ENCODE data around the gene MMP7.
A peak's percentile ranks its signal among the peaks of the same experiment; 100 is the strongest.

The MMP7 gene

DNA sequence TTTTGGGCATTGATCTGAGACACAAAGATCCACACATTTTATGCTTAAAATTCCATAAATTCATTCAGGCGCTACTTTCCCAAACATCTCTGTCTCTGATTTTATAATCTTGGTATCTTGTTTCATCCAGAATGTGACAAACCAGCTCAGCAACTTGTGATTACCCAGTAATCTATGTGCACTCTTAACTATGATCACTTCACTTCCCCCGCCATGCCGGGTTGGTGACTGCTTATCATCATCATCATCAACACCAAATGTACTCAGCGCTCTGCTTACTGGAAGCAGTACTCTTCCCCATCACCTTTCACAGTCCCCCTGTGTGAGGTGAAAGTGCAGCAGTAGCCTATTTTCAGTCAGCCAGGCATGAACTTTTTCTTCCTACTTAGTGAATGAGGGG lies 15.2 kb upstream of the MMP7 start:
- POLR2A ChIA-PET, result no interaction called here
- Histone ChIP-seq H3K9me3 (ENCODE audit: control insufficient read depth, insufficient read depth, low read depth, low read length) (no peaks in the 10 kb centered on the region), H3K4me1 (ENCODE audit: control insufficient read depth, insufficient read depth, low read length) (no peaks in the 10 kb centered on the region), H3K27ac (ENCODE audit: extremely low read depth, low read depth, low read length) (no peak overlapping the region), H3K4me3 (ENCODE audit: low read depth, low read length) (no peak overlapping the region), H3K36me3 (ENCODE audit: control insufficient read depth in 2 of 2, insufficient read depth in 1 of 2, low read length in 2 of 2) (no peaks in the 10 kb centered on the region)
- TF ChIP-seq ZNF132 (tag by site-specific recombination; IDR thresholded peaks at IDR 0.05; ENCODE audit: borderline replicate concordance) (no peak), ZNF549 (tag by site-specific recombination; IDR thresholded peaks at IDR 0.05) (no peak), ZNF335 (tag by site-specific recombination; conservative IDR thresholded peaks at IDR 0.05) (no peak)
- CTCF ChIA-PET, result interaction anchor here (0.5 to 2.0 kb wide), 3 partner anchors 68 to 509 kb away, joined by 3 to 6 read pairs (median 3); no protein-coding TSS in a partner anchor

GRCh38 chr11:102544594-102544993 lies 14.0 kb upstream of the MMP7 start:
- H3K4me3 ChIP-seq (ENCODE audit: low read depth, low read length), result no peak overlapping the region
- CTCF ChIA-PET, result interaction anchor here (2.0 kb wide), 1 partner anchor 69 kb away, joined by 6 read pairs; no protein-coding TSS in a partner anchor

DNA sequence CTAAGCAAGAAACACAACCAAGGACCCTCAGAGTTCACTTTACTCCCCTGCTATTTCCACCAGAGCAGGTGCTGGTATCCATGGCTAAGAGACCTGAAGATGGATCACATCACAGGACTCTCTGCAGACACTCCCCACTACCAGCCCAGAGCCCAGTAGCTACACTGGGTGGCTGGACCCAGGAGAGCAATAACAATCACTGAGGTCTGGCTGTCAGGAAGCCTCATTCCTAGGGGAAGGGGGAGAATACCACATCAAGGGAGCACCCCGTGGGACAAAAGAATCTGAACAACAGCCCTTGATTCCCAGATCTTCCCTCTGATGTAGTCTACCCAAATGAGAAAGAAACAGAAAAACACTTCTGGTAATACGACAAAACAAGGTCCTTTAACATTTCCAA lies 9.0 kb upstream of the MMP7 start:
- POLR2A ChIA-PET, result no interaction called here
- CTCF ChIA-PET, result interaction anchor here (0.6 to 0.8 kb wide), 3 partner anchors 46 to 195 kb away, joined by 3 to 5 read pairs (median 3); no protein-coding TSS in a partner anchor
- Histone ChIP-seq H3K9me3 (ENCODE audit: control insufficient read depth, insufficient read depth, low read depth, low read length) (no peaks in the 10 kb centered on the region), H3K4me3 (ENCODE audit: low read depth, low read length) (no peak overlapping the region), H3K4me1 (ENCODE audit: control insufficient read depth, insufficient read depth, low read length) (no peaks in the 10 kb centered on the region), H3K27ac (ENCODE audit: extremely low read depth, low read depth, low read length) (no peak overlapping the region), H3K36me3 (ENCODE audit: control insufficient read depth in 2 of 2, insufficient read depth in 1 of 2, low read length in 2 of 2) (no peaks in the 10 kb centered on the region)
- TF ChIP-seq ZNF2 (tag by site-specific recombination; IDR thresholded peaks at IDR 0.05) (no peak), ZNF423 (tag by site-specific recombination; IDR thresholded peaks at IDR 0.05) (no peak), ZNF768 (tag by site-specific recombination; IDR thresholded peaks at IDR 0.05) (no peak), ZNF350 (tag by site-specific recombination; IDR thresholded peaks at IDR 0.05) (no peak), ZNF501 (tag by site-specific recombination; IDR thresholded peaks at IDR 0.05) (no peak), ZNF391 (tag by site-specific recombination; IDR thresholded peaks at IDR 0.05; ENCODE audit: borderline replicate concordance, low read depth) (no peak), ZBTB20 (tag by site-specific recombination; IDR thresholded peaks at IDR 0.05) (no peak), ZNF10 (tag by site-specific recombination; IDR thresholded peaks at IDR 0.05) (no peak), EGR2 (tag by site-specific recombination; IDR thresholded peaks at IDR 0.05; ENCODE audit: low read depth) (no peak), ZNF341 (tag by site-specific recombination; IDR thresholded peaks at IDR 0.05; ENCODE audit: low read depth) (no peak), ZNF791 (tag by site-specific recombination; IDR thresholded peaks at IDR 0.05) (no peak), ZNF114 (tag by site-specific recombination; IDR thresholded peaks at IDR 0.05) (no peak)
- TF ChIP-seq, protein P1, sequence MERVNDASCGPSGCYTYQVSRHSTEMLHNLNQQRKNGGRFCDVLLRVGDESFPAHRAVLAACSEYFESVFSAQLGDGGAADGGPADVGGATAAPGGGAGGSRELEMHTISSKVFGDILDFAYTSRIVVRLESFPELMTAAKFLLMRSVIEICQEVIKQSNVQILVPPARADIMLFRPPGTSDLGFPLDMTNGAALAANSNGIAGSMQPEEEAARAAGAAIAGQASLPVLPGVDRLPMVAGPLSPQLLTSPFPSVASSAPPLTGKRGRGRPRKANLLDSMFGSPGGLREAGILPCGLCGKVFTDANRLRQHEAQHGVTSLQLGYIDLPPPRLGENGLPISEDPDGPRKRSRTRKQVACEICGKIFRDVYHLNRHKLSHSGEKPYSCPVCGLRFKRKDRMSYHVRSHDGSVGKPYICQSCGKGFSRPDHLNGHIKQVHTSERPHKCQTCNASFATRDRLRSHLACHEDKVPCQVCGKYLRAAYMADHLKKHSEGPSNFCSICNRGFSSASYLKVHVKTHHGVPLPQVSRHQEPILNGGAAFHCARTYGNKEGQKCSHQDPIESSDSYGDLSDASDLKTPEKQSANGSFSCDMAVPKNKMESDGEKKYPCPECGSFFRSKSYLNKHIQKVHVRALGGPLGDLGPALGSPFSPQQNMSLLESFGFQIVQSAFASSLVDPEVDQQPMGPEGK (tag by site-specific recombination; IDR thresholded peaks at IDR 0.05), result no peak
- TF ChIP-seq, protein P2, sequence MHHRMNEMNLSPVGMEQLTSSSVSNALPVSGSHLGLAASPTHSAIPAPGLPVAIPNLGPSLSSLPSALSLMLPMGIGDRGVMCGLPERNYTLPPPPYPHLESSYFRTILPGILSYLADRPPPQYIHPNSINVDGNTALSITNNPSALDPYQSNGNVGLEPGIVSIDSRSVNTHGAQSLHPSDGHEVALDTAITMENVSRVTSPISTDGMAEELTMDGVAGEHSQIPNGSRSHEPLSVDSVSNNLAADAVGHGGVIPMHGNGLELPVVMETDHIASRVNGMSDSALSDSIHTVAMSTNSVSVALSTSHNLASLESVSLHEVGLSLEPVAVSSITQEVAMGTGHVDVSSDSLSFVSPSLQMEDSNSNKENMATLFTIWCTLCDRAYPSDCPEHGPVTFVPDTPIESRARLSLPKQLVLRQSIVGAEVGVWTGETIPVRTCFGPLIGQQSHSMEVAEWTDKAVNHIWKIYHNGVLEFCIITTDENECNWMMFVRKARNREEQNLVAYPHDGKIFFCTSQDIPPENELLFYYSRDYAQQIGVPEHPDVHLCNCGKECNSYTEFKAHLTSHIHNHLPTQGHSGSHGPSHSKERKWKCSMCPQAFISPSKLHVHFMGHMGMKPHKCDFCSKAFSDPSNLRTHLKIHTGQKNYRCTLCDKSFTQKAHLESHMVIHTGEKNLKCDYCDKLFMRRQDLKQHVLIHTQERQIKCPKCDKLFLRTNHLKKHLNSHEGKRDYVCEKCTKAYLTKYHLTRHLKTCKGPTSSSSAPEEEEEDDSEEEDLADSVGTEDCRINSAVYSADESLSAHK (tag by site-specific recombination; IDR thresholded peaks at IDR 0.05), result no peak
- TF ChIP-seq, protein P3, sequence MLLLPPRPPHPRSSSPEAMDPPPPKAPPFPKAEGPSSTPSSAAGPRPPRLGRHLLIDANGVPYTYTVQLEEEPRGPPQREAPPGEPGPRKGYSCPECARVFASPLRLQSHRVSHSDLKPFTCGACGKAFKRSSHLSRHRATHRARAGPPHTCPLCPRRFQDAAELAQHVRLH (tag by site-specific recombination; IDR thresholded peaks at IDR 0.05), result no peak
- TF ChIP-seq, protein P4, sequence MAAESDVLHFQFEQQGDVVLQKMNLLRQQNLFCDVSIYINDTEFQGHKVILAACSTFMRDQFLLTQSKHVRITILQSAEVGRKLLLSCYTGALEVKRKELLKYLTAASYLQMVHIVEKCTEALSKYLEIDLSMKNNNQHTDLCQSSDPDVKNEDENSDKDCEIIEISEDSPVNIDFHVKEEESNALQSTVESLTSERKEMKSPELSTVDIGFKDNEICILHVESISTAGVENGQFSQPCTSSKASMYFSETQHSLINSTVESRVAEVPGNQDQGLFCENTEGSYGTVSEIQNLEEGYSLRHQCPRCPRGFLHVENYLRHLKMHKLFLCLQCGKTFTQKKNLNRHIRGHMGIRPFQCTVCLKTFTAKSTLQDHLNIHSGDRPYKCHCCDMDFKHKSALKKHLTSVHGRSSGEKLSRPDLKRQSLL (tag by site-specific recombination; IDR thresholded peaks at IDR 0.05), result no peak

More at GRCh38 chr11:102544594-102544993, 14.0 kb upstream of the MMP7 start:
- Histone ChIP-seq H3K36me3 (ENCODE audit: control insufficient read depth in 2 of 2, insufficient read depth in 1 of 2, low read length in 2 of 2) (no peaks in the 10 kb centered on the region), H3K27ac (ENCODE audit: extremely low read depth, low read depth, low read length) (no peak overlapping the region), H3K9me3 (ENCODE audit: control insufficient read depth, insufficient read depth, low read depth, low read length) (no peaks in the 10 kb centered on the region), H3K4me1 (ENCODE audit: control insufficient read depth, insufficient read depth, low read length) (no peaks in the 10 kb centered on the region)
- no peak for TF ChIP-seq ZEB2 (tag by site-specific recombination; IDR thresholded peaks at IDR 0.05)
- peak; percentile 59 for TF ChIP-seq ZNF366 (tag by site-specific recombination; conservative IDR thresholded peaks at IDR 0.05)
- TF ChIP-seq ZNF394 (tag by site-specific recombination; IDR thresholded peaks at IDR 0.05; ENCODE audit: borderline replicate concordance), result no peak
- TF ChIP-seq KLF8 (tag by site-specific recombination; IDR thresholded peaks at IDR 0.05), result no peak
- TF ChIP-seq, protein P5, sequence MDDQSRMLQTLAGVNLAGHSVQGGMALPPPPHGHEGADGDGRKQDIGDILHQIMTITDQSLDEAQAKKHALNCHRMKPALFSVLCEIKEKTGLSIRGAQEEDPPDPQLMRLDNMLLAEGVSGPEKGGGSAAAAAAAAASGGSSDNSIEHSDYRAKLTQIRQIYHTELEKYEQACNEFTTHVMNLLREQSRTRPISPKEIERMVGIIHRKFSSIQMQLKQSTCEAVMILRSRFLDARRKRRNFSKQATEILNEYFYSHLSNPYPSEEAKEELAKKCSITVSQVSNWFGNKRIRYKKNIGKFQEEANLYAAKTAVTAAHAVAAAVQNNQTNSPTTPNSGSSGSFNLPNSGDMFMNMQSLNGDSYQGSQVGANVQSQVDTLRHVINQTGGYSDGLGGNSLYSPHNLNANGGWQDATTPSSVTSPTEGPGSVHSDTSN (CRISPR knock-in tag; IDR thresholded peaks at IDR 0.05), result no peak
- TF ChIP-seq ZNF792 (tag by site-specific recombination; IDR thresholded peaks at IDR 0.05), result no peak
- no peak for TF ChIP-seq ZNF211 (tag by site-specific recombination; IDR thresholded peaks at IDR 0.05; ENCODE audit: low read depth)
- no peak for TF ChIP-seq ZBTB26 (tag by site-specific recombination; optimal IDR thresholded peaks at IDR 0.05)
- POLR2A ChIA-PET, result no interaction called here
